BE2C (cell line): ENCODE measurements around the gene OR51G2.

Experiments used
- DNase-seq: peaks from one replicate; pipeline ENCODE4 v3.0.0-alpha.2; 2020
- H3K27me3 ChIP-seq: fragments of 250-450 bp; sonication (Bioruptor Pico); 2 replicates; pipeline ENCODE4 v1.5.1; 2020; ENCODE audit warnings: mild to moderate bottlenecking
- H3K36me3 ChIP-seq: fragments of 250-450 bp; sonication (Bioruptor Pico); 2 replicates; pipeline ENCODE4 v1.5.1; 2020; ENCODE audit warnings: mild to moderate bottlenecking
- H3K4me1 ChIP-seq: fragments of 250-450 bp; sonication (Bioruptor Pico); 2 replicates; pipeline ENCODE4 v1.5.1; 2020
- H3K4me3 ChIP-seq: 2 replicates; pipeline ENCODE4 v1.5.1; 2011; ENCODE audit warnings: low read depth, low read length
- H3K9me3 ChIP-seq: fragments of 250-450 bp; sonication (Bioruptor Pico); 2 replicates; pipeline ENCODE4 v1.5.1; 2020
- CTCF ChIP-seq: IDR thresholded peaks from 2 replicates; pipeline ENCODE4 v1.5.1; 2012; ENCODE audit warnings: mild to moderate bottlenecking, low read depth, low read length

Gene OR51G2

GRCh38 chr11:4932751-4933150 is 13.6 kb upstream of the OR51G2 start:
- TF ChIP-seq CTCF, result no peak
- H3K4me3 ChIP-seq, result no peak overlapping the region
- no peaks in the 10 kb centered on the region for H3K9me3 ChIP-seq
- no peaks in the 10 kb centered on the region for H3K4me1 ChIP-seq
- no peaks in the 10 kb centered on the region for H3K36me3 ChIP-seq
- H3K27me3 ChIP-seq, result no peaks in the 10 kb centered on the region
- no peak for DNase-seq

GRCh38 chr11:4926608-4927007 is 7.5 kb upstream of the OR51G2 start:
- H3K36me3 ChIP-seq, result no peaks in the 10 kb centered on the region
- TF ChIP-seq CTCF, result no peak
- no peaks in the 10 kb centered on the region for H3K27me3 ChIP-seq
- DNase-seq, result no peak
- H3K9me3 ChIP-seq, result no peaks in the 10 kb centered on the region
- no peak overlapping the region for H3K4me3 ChIP-seq
- no peaks in the 10 kb centered on the region for H3K4me1 ChIP-seq

- DNase-seq, result no peak
Observed at GRCh38 chr11:4924239-4924638, 5.1 kb upstream of the OR51G2 start, which contains the start of gene OR51G1. Gene OR51G1 (minus strand): TSS chr11:4924339. CDS start chr11:4924339, 0 bp downstream.

GRCh38 chr11:4922304-4922703 is 3.2 kb upstream of the OR51G2 start:
- no peak for DNase-seq
- Histone ChIP-seq H3K4me1 (no peaks in the 10 kb centered on the region), H3K4me3 (no peak overlapping the region), H3K36me3 (no peaks in the 10 kb centered on the region), H3K9me3 (no peaks in the 10 kb centered on the region), H3K27me3 (no peaks in the 10 kb centered on the region)
- TF ChIP-seq CTCF, result no peak

More at GRCh38 chr11:4924239-4924638, 5.1 kb upstream of the OR51G2 start, which contains the start of gene OR51G1:
- Histone ChIP-seq H3K36me3 (no peaks in the 10 kb centered on the region), H3K4me1 (no peaks in the 10 kb centered on the region), H3K27me3 (no peaks in the 10 kb centered on the region), H3K9me3 (no peaks in the 10 kb centered on the region), H3K4me3 (no peak within 1 kb of the TSS)
- TF ChIP-seq CTCF, result no peak

GRCh38 chr11:4921796-4922195 is 2.6 kb upstream of the OR51G2 start:
- Histone ChIP-seq H3K27me3 (no peaks in the 10 kb centered on the region), H3K4me3 (no peak overlapping the region), H3K36me3 (no peaks in the 10 kb centered on the region), H3K4me1 (no peaks in the 10 kb centered on the region), H3K9me3 (no peaks in the 10 kb centered on the region)
- no peak for TF ChIP-seq CTCF
- no peak for DNase-seq

- H3K27me3 ChIP-seq, result no peaks in the 10 kb centered on the region
- no peaks in the 10 kb centered on the region for H3K4me1 ChIP-seq
- no peak for TF ChIP-seq CTCF
- H3K9me3 ChIP-seq, result no peaks in the 10 kb centered on the region
- DNase-seq, result no peak
- no peak overlapping the region for H3K4me3 ChIP-seq
- H3K36me3 ChIP-seq, result no peaks in the 10 kb centered on the region
Observed at GRCh38 chr11:4916581-4916980, 2.6 kb downstream of the OR51G2 start.
